ENCODE results near the gene LRRC3B. TPM values are rescaled to one million over a fixed set of nuclear protein-coding genes. Genes with fewer than 3 reads are reported as not detected.

LRRC3B gene
- total and polyA plus RNA-seq, 2 donors (not counting 1 experiment from before 2014, with no cell fraction given), result not detected

- Histone ChIP-seq H3K4me3 (ENCODE audit: control extremely low read depth in 1 of 5, extremely low read depth in 1 of 5, insufficient read depth in 1 of 5, low read depth in 2 of 5, low read length in 4 of 5) (no peak overlapping the region), H3K36me3 (replicated peaks in 1 of 2; ENCODE audit: control extremely low read depth in 1 of 2, control insufficient read depth in 1 of 2, extremely low read depth in 1 of 2, insufficient read depth in 2 of 2, low read length in 1 of 2) (no peaks in the 10 kb centered on the region), H3K9ac (ENCODE audit: low read length) (no peak overlapping the region), H3K4me1 (ENCODE audit: control insufficient read depth in 2 of 2, insufficient read depth in 2 of 2, low read length in 2 of 2) (no peaks in the 10 kb centered on the region), H3K79me2 (ENCODE audit: control insufficient read depth, insufficient read depth, low read length) (no peaks in the 10 kb centered on the region), H2AFZ (ENCODE audit: insufficient read depth, low read depth, low read length, poor library complexity, severe bottlenecking) (no peak overlapping the region), H3K27me3 (replicated peaks in 1 of 4; ENCODE audit: control extremely low read depth in 1 of 4, control insufficient read depth in 3 of 4, insufficient read depth in 4 of 4, low read length in 3 of 4) (no peaks in the 10 kb centered on the region), H4K20me1 (ENCODE audit: control insufficient read depth, insufficient read depth, low read length, poor library complexity, severe bottlenecking) (no peaks in the 10 kb centered on the region), H3K4me2 (replicated peaks; ENCODE audit: low read depth, low read length, poor library complexity, severe bottlenecking) (no peak overlapping the region), H3K9me3 (ENCODE audit: control extremely low read depth in 1 of 3, control insufficient read depth in 2 of 3, insufficient read depth in 1 of 3, low read length in 2 of 3) (no peaks in the 10 kb centered on the region), H3K27ac (ENCODE audit: low read length in 2 of 2) (no peak overlapping the region)
- POLR2A ChIA-PET, result no interaction called here
- intact Hi-C loops (cut with micrococcal nuclease), result no loop called here
- TF ChIP-seq CTCF (IDR thresholded peaks at IDR 0.05) (no peak), EZH2 (IDR thresholded peaks at IDR 0.05; ENCODE audit: borderline replicate concordance, insufficient read depth, low read depth, low read length, poor library complexity, severe bottlenecking) (no peak)
- WGBS (ENCODE audit: insufficient coverage), result no CpG with 5 or more reads among the region's 2 CpGs
- H3K4me3 Mint-ChIP-seq, result no peak overlapping the region
- DNase-seq (no peak), ATAC-seq (ENCODE audit: low read depth) (no peak)
- CTCF ChIA-PET, result no interaction called here
- no peaks in the 10 kb centered on the region for H3K9me3 Mint-ChIP-seq (ENCODE audit: insufficient read depth)
- no peaks in the 10 kb centered on the region for H3K4me1 Mint-ChIP-seq
- no peak overlapping the region for H3K27ac Mint-ChIP-seq
- no peaks in the 10 kb centered on the region for H3K27me3 Mint-ChIP-seq
Measured at GRCh38 chr3:26655231-26655630, 32.7 kb downstream of the LRRC3B start.

GRCh38 chr3:26657348-26657976 is 34.9 kb downstream of the LRRC3B start:
- Histone ChIP-seq H3K4me3 (ENCODE audit: control extremely low read depth in 1 of 5, extremely low read depth in 1 of 5, insufficient read depth in 1 of 5, low read depth in 2 of 5, low read length in 4 of 5) (no peak overlapping the region), H3K79me2 (ENCODE audit: control insufficient read depth, insufficient read depth, low read length) (no peaks in the 10 kb centered on the region), H3K9me3 (ENCODE audit: control extremely low read depth in 1 of 3, control insufficient read depth in 2 of 3, insufficient read depth in 1 of 3, low read length in 2 of 3) (no peaks in the 10 kb centered on the region), H3K4me2 (replicated peaks; ENCODE audit: low read depth, low read length, poor library complexity, severe bottlenecking) (no peak overlapping the region), H4K20me1 (ENCODE audit: control insufficient read depth, insufficient read depth, low read length, poor library complexity, severe bottlenecking) (no peaks in the 10 kb centered on the region), H2AFZ (ENCODE audit: insufficient read depth, low read depth, low read length, poor library complexity, severe bottlenecking) (no peak overlapping the region), H3K27me3 (replicated peaks in 1 of 4; ENCODE audit: control extremely low read depth in 1 of 4, control insufficient read depth in 3 of 4, insufficient read depth in 4 of 4, low read length in 3 of 4) (no peaks in the 10 kb centered on the region), H3K36me3 (replicated peaks in 1 of 2; ENCODE audit: control extremely low read depth in 1 of 2, control insufficient read depth in 1 of 2, extremely low read depth in 1 of 2, insufficient read depth in 2 of 2, low read length in 1 of 2) (no peaks in the 10 kb centered on the region), H3K4me1 (ENCODE audit: control insufficient read depth in 2 of 2, insufficient read depth in 2 of 2, low read length in 2 of 2) (no peaks in the 10 kb centered on the region), H3K9ac (ENCODE audit: low read length) (no peak overlapping the region), H3K27ac (ENCODE audit: low read length in 2 of 2) (no peak overlapping the region)
- no peak overlapping the region for H3K27ac Mint-ChIP-seq
- TF ChIP-seq EZH2 (IDR thresholded peaks at IDR 0.05; ENCODE audit: borderline replicate concordance, insufficient read depth, low read depth, low read length, poor library complexity, severe bottlenecking) (no peak), CTCF (IDR thresholded peaks at IDR 0.05) (no peak)
- DNase-seq (no peak), ATAC-seq (ENCODE audit: low read depth) (no peak)
- H3K9me3 Mint-ChIP-seq (ENCODE audit: insufficient read depth), result no peaks in the 10 kb centered on the region
- H3K27me3 Mint-ChIP-seq, result no peaks in the 10 kb centered on the region
- intact Hi-C loops (cut with micrococcal nuclease), result no loop called here
- H3K4me3 Mint-ChIP-seq, result no peak overlapping the region
- ChIA-PET POLR2A (no interaction called here), CTCF (no interaction called here)
- no CpG with 5 or more reads among the region's 6 CpGs for WGBS (ENCODE audit: insufficient coverage)
- no peaks in the 10 kb centered on the region for H3K4me1 Mint-ChIP-seq
